ENCODE results near the gene FEM1B.
A peak's percentile ranks its signal among the peaks of the same experiment; 100 is the strongest.

The FEM1B gene

DNA sequence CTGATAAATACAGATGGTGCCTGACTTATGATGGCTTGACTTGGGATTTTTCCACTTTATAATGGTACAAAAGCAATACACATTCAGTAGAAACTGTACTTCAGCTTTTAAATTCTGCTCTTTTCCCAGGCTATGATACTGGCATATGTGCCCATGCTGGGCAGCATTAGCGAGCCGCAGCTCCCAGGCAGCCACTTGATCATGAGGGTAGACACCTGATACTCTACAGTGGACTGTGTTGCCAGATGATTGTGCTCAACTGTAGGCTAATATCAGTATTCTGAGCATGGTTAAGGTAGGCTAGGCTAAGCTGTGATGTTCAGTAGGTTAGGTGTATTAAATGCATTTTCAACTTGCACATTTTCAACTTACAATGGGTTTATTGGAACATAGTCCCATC is 17.7 kb upstream of the FEM1B start:
- no peak for DNase-seq

DNA sequence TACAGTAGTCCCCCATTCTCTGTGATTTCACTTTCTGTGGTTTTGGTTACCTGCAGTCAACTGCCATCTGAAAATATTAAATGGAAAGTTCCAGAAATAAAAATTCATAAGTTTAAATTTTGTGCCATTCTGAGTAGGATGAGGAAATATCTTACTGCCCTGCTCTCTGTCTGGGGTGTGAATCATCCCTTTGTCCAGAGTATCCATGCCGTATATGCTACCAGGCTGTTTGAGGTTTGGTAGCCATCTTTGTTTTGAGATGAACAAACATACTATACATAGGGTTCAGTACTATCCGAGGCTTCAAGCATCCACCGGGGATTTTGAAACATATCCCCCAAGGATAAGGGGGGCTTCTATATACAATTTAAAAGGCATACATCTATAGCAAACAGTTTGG is 16.3 kb upstream of the FEM1B start:
- no peak for DNase-seq

DNA sequence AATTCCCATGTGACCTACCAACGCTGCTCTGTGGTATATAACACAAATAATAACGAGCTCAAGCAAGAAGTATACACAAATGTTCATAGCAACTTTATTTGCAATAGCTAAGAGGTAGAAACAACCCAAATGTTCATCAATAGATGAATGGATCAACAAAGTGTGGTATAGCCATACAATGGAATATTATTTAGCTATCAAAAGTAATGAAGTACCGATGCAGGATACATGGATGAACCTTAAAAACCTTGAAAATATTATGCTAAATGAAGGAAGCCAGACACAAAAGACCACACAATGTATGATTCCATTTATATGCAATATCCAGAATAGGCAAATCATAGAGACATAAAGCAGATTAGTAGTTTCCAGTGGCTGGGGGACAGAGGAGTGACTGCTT is 15.6 kb upstream of the FEM1B start:
- DNase-seq: no peak

DNA sequence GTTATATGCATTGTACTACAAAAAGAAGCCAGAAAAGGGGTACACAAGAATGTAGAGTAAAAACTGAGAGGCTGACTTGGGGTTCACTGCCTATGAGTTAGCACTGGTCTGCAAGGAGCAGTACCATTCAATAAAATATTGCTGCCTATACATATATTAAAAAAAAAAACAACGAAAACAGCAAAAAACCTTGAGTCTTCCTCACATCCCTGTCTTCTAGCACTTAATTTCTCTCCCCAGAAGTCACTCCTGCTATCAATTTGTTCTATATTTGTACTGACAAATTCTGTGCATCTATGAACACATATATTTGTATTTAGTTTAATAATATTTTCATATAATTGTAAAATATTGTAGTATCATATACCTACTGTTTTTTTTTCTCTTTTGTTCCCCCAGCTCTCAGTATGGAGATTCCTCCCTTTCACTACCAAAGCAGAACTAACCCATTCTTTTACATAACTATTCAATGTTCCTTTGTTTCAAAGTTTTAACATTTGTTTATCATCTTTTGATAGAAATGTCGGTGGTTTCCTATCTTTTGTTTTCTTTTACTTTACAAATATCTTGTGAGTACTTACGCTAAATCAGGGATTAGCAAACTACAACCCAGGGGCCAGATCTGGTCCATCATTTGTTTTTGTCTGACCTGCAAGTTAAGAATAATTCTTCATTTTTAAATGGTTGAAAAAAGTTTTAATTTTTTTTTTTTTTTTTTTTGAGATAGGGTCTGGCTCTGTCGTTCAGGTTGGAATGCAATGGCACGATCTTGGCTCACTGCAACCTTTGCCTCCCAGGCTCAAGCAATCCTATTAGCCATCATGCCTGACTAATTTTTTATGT is 14.8 kb upstream of the FEM1B start:
- DNase-seq: no peak

DNA sequence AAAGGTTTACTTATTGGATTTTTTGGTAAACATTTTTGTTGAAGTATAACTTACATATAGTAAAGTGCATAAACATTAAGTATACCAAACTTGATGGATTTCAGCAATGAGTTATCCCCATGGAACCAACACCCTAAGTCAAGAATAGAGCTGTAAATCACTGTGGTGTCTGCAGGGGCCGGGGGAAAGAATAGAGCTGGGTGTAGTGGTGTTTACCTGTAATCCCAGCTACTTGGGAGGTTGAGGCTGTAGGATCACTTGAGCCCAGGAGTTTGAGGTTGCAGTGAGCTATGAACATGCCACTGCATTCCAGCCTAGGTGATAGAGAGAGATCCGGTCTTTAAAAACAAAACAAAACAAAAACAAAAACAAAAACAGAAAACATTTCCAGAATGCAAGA is 13.3 kb upstream of the FEM1B start:
- no peak for DNase-seq

DNA sequence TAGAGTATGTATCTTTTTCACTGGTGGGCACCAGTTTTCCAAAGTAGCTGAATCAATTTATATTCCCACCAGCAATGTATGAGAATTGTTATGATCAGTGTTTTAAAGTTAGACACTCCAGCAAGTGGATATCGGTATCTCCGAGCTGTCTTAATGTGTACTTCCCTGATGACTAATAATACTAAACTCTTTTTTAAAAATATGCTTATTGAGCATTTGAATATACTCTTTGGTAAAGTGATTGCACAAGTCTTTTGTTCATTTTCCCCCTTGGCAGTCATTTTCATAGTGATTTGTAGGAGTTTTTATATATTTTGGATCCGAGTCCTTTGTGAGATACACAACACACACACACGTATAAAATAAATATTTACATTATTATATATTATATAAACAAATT is 12.5 kb upstream of the FEM1B start:
- DNase-seq: no peak

DNA sequence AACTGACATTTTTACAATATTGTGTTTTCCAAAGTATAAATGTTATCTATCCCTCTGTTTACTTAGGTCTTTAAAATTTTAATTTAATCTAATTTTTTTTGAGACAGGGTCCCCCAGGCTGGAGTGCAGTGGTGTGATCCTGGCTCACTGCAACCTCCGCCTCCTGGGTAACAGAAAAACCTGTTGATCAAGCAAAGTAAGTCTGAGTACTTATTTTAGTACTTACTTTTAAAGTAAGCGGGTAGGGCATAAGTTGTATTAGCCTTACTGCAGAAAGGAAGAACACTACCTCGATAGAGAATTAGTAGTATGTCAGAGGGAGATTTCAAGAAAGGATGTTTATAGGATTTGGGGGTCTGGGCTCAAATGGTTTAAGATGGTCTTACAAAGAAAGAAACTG is 11.9 kb upstream of the FEM1B start:
- no peak for DNase-seq

DNA sequence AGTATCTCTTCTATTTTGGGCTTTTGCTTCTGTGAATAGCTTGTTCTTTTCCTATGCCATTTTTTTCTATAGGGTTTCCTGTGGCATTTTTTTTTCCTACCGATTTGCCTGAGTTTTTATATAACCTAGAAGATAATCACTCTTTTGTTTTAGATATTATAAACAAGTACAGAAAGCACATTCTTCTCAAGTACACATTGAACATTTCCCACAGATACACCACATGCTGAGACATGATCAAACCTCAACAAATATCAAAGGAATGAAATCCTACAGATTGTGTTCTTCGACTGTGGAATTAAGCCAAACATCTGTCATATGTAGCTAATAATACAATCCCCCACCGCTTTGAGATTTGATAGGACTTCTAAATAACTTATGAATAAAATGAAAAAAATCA is 9.1 kb upstream of the FEM1B start:
- no peak for DNase-seq

DNA sequence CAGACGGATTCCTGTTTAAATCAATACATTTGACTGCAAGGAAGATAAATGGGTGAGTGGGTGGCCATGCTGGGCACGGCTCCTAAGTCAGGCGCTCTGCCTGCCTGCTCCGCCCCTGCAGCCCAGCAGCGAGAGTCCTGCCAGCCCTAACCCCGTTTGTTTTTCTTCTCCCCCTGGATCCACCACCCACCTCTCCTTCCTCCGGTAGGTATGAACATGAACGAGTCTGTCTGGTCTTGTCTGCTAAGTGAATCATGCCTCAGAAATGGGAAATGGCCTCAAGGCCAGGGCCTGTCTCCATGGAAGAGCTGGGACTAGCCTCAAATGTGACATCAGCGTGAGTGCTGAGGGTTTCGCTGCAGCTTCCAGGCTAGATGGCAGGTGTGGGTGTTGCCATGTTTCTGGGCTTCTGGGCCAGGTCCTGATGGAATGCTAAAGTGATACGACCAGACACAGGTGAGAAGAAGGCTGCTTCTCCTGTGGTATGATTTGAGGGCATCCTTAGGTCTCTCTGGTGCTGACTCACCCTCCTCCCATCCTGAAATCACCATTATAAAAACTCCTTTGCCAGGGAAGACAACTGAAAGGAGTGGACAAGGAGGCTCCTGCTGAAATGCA is 5.6 kb upstream of the FEM1B start:
- DNase-seq: no peak

DNA sequence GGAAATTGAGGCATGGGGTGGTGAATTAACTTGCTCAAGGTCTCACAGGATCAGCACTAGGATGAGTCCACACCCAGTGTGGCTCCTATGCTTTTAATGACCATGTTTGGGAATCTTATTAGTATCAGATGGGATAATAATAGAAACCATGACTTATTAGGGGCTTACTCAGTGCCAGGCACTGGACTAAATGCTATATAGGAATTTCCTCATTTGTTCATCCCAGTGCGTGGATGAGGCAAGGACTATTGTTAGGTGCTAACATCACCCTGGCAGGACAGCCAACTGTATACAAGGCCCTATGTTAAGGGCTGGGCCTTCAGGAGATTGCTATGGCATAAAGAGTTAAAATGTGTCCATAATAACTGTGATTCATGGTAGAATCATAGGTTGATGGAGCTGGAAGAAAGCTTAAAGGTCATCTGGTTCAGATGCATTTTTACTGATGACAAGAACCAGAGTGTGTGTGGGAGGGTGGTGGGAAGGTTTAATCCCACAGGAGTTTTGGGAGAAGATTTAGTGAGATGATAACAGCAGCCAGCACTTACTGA is 4.7 kb upstream of the FEM1B start:
- DNase-seq: no peak

DNA sequence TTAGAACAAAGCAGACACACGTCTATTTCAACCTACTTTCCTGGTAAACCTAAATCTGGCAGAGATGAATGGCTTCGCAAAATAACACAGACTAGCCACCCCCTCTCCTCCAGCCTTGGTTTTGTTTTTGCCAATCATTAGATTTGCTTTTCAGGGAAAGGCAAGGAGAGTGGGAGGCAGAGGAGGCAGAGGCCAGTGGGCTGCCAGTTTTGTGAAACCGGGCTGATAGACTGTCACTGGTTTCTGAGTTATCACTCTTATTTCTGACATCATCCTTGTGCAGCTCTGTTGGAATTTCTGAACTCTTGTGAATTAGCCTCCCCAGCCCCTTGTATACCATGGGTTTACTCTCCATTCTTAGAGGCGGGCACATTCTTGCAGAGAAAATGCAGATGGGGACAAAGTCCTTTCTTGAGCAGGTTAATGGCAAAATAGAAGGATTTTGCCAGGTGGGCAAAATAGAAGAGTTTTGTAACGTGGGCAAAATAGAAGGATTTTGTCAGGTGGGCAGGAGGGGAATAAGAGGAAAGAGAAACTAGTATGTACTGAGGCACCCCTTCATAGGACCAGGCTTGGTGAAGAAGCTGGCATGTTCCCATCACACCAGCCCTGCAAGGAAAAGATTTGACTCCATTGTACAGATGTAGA is 3.2 kb upstream of the FEM1B start:
- DNase-seq: no peak

DNA sequence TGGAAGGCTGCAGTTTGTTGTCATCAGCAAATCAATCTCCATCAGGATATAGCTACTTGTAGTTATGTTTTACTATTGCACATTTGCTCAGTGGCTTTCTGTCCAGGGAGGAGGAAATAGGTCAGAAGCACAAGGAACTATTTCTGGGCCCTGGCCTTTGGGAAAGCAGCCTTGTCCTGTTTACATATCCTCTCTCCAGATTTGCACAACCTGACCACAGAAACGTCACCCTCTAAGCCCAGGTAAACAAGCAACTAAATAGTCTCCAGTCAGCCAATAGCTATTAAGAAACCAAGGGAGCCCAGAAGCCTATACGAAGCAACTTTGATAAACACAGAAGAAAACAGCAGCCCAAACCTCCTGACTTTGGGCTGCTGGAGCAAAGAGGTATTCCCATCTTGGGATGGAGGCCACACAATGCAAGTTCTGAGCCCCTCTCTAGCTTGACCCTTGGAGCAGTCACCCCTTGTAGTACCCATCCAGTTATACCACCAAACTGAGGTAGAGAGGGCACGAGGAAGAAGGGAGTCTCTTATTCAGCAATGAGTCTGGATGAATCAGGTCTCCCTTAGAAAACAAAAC is 2.3 kb upstream of the FEM1B start:
- no peak for DNase-seq

DNA sequence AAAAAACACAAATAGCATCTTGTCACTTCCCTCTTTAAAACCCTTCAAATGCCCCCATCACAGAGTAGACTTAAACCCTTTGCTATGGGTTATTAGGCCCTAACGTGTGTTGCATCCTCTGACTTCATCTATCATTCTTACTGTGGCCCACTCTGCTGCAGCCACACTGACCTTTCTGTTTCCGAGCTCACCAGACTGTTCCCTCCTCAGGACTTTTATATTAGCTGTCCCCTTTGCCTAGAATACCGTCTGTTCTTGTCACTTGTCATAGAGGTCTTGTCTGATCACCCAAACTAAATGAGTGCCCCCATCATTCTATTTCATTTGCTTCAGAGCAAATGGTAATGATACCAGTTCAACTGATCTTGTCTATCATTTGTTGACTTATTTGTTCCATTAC is 877 bp upstream of the FEM1B start:
- no peak for DNase-seq

DNA sequence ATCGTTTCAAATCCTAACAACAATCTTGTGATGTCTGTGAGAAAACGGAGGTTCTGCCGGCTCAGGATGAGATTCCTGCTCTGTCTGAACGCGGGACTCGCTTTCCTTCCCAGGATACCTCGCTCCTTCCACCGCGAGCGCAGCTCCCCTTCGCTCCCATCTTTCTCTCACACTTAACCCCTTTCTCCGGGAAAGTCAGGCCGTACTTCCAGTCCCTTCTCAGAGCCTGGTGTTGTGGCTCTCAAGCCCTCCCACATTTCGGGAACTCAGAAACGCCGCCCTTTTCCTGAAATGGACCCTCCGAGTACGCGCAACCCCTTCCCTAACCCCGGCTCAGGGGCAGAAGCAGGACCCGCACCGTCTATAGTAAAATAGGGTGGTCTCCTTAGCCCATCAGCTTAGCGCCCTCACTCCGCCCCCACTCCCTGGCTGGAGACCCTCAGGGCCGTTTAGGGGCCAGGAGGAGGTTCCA is 378 bp upstream of the FEM1B start:
- DNase-seq: peak; percentile 39 to 76

DNA sequence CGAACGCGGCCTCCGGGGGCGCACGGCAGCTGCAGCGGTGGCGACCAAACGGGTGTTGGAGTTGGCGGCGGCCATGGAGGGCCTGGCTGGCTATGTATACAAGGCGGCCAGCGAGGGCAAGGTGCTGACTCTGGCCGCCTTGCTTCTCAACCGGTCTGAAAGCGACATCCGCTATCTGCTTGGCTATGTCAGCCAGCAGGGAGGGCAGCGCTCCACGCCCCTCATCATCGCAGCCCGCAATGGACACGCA is 725 bp downstream of the FEM1B start:
- no peak for DNase-seq

DNA sequence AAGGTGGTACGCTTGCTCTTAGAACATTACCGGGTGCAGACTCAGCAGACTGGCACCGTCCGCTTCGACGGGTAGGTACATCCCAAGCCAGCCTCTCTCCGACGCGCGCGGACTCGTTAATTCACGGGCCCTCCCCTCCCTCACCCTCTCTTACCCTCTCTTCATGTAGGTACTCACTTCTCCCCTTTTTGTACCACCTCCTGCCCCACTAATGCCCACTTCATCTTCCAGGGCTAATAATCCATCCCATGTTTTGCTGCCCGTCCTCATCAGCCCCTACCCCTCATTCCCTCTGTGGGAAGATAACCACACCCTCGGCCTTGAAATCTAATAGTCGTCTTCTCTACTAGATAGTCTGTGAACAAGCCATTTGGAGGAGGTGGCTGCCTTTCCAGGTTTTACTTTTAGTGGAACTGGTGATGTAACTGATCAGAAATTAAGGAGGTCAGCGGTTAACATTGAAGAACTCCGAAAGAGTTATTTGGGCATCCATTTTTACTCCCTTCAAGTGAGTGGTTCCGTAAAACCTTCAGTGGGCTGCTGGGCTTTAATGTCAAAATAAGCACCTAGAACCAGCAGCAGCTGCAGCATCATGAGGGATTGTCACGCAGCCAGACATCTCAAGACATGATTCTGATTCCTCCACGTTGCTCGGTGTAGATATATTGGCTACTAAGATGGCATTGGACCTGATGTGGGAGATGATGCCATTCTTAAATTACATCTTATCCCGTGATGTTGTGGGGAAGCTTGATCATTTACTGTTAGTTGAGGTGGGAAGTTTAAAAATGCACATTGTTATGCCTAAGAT is 1.3 kb downstream of the FEM1B start:
- peak in 1 of 2 experiments; percentile 60 for DNase-seq

DNA sequence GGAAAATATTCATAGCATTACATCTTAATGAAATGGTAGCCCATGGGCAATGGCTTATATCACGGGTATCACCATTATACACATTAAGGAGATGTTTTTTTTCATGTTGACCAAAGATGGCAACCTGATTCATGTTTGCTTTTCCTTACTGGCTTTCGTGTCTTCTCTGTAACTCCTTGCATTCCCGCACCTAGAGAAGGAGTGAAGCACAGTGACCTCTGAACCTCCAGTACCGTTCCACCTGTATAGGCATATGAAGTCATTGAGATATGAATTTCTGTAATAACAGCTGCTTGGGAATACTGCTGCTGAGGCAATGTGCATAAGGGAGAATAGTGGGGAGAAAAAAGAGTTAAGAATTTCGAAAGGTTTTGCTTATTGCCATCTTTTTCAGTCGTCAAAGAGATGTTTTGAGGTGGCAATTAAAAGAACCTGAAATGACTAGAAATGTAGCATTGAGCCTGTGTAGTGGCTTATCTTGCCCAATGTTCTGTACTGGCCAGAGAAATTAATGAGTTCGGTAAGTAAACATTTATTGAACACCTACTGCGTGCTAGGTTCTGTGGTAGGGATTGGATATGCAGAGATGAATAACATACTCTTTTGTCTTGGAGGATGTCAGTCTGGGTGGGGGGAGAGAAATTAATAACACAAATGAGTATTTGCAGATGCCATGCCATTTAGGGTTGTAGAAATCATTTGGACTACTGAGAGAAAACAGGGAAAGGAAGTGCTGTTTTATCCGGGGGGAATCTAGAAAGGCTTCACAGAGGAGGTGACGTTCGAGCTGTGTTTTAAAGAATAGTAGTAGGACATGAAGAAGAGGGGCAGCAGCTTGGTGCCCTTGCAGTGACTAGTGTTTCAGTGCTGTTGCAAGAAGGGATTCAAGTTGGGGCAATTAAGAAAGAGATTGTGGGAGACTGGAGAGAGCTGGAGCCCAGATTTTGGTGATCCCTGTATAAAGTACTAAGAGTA is 2.5 kb downstream of the FEM1B start:
- no peak for DNase-seq

DNA sequence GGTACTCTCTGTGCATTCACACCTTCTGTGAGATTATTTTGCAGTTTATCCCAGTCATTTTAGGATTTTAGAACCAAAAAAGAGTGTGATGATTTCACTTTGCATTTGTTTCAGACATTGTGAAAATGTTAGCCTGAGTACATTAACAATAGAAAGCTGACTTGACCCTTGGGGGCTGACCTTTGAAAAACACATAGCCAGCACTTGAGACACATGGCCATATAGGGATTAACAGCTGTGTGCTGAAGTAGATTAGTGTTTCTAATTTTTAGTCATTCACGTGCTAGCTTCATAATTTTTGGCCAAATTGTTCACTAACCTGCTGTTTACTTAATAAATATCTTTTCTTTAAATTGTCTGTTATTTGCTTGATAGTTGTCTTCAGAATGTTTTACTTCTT is 3.5 kb downstream of the FEM1B start:
- no peak for DNase-seq

DNA sequence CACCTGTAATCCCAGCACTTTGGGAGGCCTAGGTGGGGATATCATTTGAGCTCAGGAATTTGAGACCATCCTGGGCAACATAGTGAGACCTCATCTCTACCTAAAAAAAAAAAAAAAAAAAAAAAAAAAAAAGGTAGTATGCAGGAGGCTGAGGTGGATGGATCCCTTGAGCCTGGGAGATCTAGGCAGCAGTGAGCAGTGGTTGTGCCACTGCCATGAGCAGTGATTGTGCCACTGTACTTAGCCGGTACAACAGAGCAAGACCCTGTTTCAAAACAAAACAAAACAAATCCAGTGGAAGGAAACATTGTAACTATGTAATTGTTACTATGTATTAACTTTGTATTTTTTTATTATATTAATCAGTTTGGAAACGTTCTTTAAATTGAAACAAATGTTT is 5.9 kb downstream of the FEM1B start:
- no peak for DNase-seq

DNA sequence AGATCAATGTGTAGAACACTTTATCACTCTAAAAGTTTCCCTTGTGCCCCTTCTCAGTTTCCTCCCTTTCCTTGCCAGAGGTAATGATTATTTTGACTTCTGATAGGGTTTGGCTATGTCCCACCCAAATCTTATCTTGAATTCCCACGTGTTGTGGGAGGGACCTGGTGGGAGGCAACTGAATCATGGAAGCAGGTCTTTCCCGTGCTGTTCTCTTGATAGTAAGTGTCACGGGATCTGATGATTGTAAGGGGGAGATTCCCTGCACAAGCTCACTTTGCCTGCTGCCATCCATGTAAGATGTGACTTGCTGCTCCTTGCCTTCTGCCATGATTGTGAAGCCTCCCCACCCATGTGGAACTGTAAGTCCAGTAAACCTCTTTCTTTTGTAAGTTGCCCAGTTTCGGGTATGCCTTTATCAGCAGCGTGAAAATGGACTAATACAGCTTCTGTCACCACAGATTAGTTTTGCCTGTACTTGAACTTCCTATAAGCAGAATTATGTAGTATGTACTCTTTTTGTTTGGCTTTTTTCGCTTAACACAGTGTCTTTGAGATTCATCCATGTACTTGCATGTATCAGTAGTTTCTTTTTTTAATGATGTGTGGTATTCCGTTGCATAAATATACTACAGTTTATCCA is 7.2 kb downstream of the FEM1B start:
- DNase-seq: no peak

Measured in NCI-H2081 (cell line).